K562 (cell line): ENCODE measurements around the gene DIAPH1. TPM values are rescaled to one million over a fixed set of nuclear protein-coding genes. Genes with fewer than 3 reads are reported as not detected.

Source experiments
- CUX1 ChIP-seq: fragments of 200-800 bp; sonication (Bioruptor generic); IDR thresholded peaks from 2 replicates; pipeline ENCODE4 v1.6.1; 2016; ENCODE audit warnings: missing genetic modification characterization, missing compliant biosample characterization
- KAT8 ChIP-seq: fragments of 450-650 bp; IDR thresholded peaks from 2 replicates; pipeline ENCODE4 v1.6.1; 2016; ENCODE audit warnings: low read depth, mild to moderate bottlenecking
- MAFF ChIP-seq: IDR thresholded peaks from 2 replicates; pipeline ENCODE4 v1.6.1; 2012; ENCODE audit warnings: low read length, improper control_type of control experiment
- MLX ChIP-seq, 2 experiments: fragments of 450-650 bp in 1 of 2; sonication (generic) in 1 of 2; formaldehyde crosslinking; conservative IDR thresholded peaks; 2 replicates each; pipeline versions ENCODE4 v1.4.0 to v1.8.1; 2020 to 2022; ENCODE audit warnings: mild to moderate bottlenecking in 1 of 2, missing genetic modification reagents in 1 of 2
- NR2C2 ChIP-seq, 2 experiments: fragments of 200-800 bp in 1 of 2; sonication (Bioruptor generic) in 1 of 2; sonication (generic) in 1 of 2; formaldehyde crosslinking in 1 of 2; IDR thresholded peaks; 2 replicates each; pipeline versions ENCODE4 v1.6.1 to v1.8.0; 2016 to 2022; ENCODE audit warnings: mild to moderate bottlenecking in 1 of 2, missing compliant biosample characterization in 1 of 2, missing genetic modification characterization in 1 of 2, missing genetic modification reagents in 1 of 2
- POLR2H ChIP-seq: IDR thresholded peaks from 2 replicates; pipeline ENCODE4 v1.6.1; 2016; ENCODE audit warnings: missing genetic modification characterization, low read depth, mild to moderate bottlenecking, control low read depth, missing compliant biosample characterization, moderate library complexity
- REST ChIP-seq, 2 experiments: fragments of 450-650 bp; formaldehyde crosslinking in 1 of 2; IDR thresholded peaks; 2 replicates each; pipeline versions ENCODE4 v1.4.0 to v1.6.1; 2014 to 2020; ENCODE audit warnings: mild to moderate bottlenecking in 2 of 2, borderline replicate concordance in 1 of 2, low read depth in 1 of 2
- ZBTB1 ChIP-seq: sonication (generic); formaldehyde crosslinking; IDR thresholded peaks from 2 replicates; pipeline ENCODE4 v1.8.1; 2023; ENCODE audit warnings: missing genetic modification reagents, low read depth, mild to moderate bottlenecking, borderline replicate concordance
- ZKSCAN3 ChIP-seq: fragments of 250-450 bp; sonication (Bioruptor Pico); IDR thresholded peaks from 2 replicates; pipeline ENCODE4 v1.4.0; 2020
- ZNF23 ChIP-seq: fragments of 250-450 bp; sonication (Bioruptor Pico); IDR thresholded peaks from 2 replicates; pipeline ENCODE4 v1.4.0; 2020; ENCODE audit warnings: mild to moderate bottlenecking
- ZNF707 ChIP-seq: fragments of 250-450 bp; sonication (Bioruptor Pico); conservative IDR thresholded peaks from 2 replicates; pipeline ENCODE4 v1.8.0; 2022; ENCODE audit warnings: inconsistent platforms, mild to moderate bottlenecking, moderate library complexity
- polyA plus RNA-seq, 8 experiments: library from polyadenylated mRNA; depleted of rRNA in 4 of 8; stranded (reverse) in 5 of 8; unstranded in 3 of 8; fragments of >200 nt; fragmentation: Nextera tagmentation in 2 of 8; fragmentation: Illumina TruSeq in 1 of 8; extraction: Ambion mirVana in 2 of 8; extraction: Trizol in 1 of 8; gene quantifications; 2 replicates each; pipeline versions ENCODE4 v1.2.1 to v1.2.3, GENCODE V29; 2011 to 2014; ENCODE audit warnings: inconsistent platforms in 1 of 8, missing spikeins in 1 of 8
- total RNA-seq, 7 experiments: library from RNA; depleted of rRNA in 6 of 7; stranded (reverse); fragments of >200 nt in 6 of 7; fragmentation: Illumina TruSeq in 2 of 7; extraction: Trizol in 2 of 7; gene quantifications; 2 replicates each; pipeline versions ENCODE4 v1.2.1 to v1.2.3, GENCODE V29; 2011 to 2021; ENCODE audit warnings: low replicate concordance in 1 of 7

The DIAPH1 gene
- total and polyA plus RNA-seq, 9 of the 15 experiments (the other 6 are each of a cell fraction or from before 2014, with no cell fraction given), result 60.8 to 328 (median 97.8) TPM

- TF ChIP-seq CUX1 (CRISPR knock-in tag) (no peak), ZNF23 (CRISPR knock-in tag) (no peak), ZBTB1 (CRISPR knock-in tag) (no peak), MLX (CRISPR knock-in tag; conservative IDR thresholded peaks at IDR 0.05) (no peak), POLR2H (tag) (no peak), MAFF (no peak), ZKSCAN3 (CRISPR knock-in tag) (no peak), KAT8 (no peak), ZNF707 (CRISPR knock-in tag) (no peak), REST (IDR thresholded peaks at IDR 0.05; ENCODE audit: borderline replicate concordance) (no peak), REST (CRISPR knock-in tag; IDR thresholded peaks at IDR 0.05; ENCODE audit: low read depth) (no peak), NR2C2 (CRISPR knock-in tag; IDR thresholded peaks at IDR 0.05) (no peak), NR2C2 (tag; IDR thresholded peaks at IDR 0.05) (no peak)
Observed at GRCh38 chr5:141490771-141491170, 128.0 kb downstream of the DIAPH1 start (continued).
